Stimulated activated CD4-positive, alpha-beta T cell treated with anti-CD3 and anti-CD28 coated beads, Interleukin-4, amount 100 ng/mL, for 48 hours (primary cell): ENCODE results near the gene APLN.

Experiments used
- DNase-seq, 2 donors: peaks; one replicate each; pipeline ENCODE4 v3.0.0-alpha.2; 2020; ENCODE audit warnings: low read depth in 2 of 2

The APLN gene

GRCh38 chrX:129641469-129641868, 13.3 kb downstream of the APLN start:
- no peak for DNase-seq

DNA sequence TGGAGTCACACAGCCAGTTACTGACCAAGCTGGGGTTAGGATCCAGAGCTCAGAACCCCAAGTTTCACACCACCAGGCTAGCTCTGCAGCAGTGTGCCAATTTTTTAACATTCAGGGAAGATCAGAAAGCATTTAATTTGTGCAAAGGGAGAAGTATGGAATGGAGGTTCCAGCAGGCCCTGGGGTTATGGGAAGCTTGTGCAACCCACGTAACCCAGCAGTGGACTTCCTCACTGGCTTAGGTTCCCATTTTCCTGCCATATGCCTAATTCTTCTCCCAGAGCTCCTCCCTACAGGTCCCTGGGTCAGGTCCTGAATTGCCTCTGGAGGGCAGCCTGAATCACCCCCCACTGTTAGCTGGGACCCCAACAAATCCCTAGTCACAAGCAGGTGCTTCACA, 14.0 kb downstream of the APLN start:
- DNase-seq = no peak

DNA sequence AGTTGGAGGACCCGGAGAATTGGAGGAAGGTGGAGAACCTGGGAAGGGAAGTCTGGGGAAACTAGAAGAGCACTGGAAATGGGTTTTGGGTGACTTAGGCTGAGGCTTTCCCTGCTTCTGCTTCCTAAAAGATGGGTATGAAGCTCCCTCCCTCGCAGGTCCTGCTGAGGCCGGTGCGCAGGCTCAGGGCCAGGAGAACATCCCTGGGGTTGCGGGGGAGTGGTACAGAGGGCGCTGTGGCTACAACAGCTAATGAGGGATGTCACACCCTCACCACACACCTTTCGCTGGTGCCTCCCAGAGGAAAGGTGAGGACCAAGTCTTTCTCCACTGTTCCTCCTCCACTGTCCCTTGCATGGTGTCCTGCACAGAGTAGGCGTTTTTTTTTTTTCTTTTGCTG, 15.8 kb downstream of the APLN start:
- DNase-seq = no peak

- peak; percentile 43 to 65 for DNase-seq
These were observed 17.3 kb downstream of the APLN start for GRCh38 chrX:129637217-129638109.

GRCh38 chrX:129636175-129636681, 18.5 kb downstream of the APLN start:
- DNase-seq = no peak

- DNase-seq = no peak
These were observed 20.2 kb downstream of the APLN start for GRCh38 chrX:129634541-129634940.

GRCh38 chrX:129632443-129632842, 22.3 kb downstream of the APLN start:
- DNase-seq = no peak

GRCh38 chrX:129631849-129632248, 22.9 kb downstream of the APLN start:
- no peak for DNase-seq

DNA sequence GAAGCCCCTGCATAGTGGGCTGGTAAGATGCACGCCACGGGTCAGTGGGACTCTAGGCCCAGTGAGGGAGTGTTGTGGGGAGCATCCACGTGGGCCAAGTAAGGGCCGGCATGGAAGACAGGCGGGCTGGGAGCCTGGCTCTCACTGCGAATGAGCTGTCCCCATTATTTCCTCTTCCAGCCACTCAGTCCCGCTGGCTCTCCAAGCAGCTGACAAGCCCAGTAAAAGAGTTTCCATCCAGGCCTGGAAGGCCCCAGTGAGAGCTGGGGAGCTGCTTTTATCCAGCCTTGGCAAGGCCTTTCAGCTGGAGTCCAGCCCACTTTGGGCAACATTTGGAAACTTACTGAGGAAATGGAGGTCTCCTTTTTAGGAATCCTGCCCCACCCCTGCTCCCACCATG, 24.9 kb downstream of the APLN start:
- no peak for DNase-seq

DNA sequence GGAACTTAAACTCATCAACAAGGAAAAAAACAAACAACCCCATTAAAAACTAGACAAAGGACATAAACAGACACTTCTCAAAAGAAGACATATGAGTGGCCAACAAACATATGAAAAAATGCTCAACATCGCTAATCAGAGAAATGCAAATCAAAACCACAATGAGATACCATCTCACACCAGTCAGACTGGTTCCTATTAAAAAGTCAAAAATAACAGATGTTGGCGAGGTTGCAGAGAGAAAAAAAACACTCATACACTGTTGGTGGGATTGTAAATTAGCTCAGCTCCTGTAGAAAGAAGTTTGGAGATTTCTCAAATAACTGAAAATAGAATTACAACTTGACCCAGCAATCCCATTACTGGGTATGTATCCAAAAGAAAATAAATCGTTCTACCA, 28.7 kb downstream of the APLN start:
- DNase-seq = no peak

DNA sequence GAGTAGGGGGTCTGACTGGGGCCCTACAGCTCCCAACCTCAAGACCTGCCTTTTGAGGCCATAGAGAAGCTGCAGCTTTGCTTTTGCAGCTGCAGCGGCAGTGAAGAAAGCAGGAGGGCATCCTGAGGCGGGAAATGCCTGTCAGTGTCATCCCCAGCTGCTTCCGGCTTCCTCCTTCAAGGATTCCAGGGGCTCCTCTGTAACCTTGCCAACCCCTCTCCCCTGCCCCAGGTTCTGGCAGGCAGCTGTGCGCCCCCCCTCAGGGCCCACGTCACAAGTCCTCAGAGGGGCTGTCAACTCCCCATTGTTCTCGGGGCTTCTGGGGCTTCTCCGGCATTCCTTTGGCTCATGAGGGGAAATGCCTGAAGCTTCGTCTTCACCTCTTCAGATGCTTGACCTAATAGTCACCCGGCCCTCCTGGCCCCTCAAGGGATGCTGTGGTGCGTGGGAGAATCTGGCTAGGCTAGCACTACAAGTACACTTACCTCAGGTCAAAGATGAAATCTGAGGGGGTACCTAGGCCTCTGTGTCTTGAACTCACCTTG, 31.9 kb downstream of the APLN start:
- DNase-seq = no peak

DNA sequence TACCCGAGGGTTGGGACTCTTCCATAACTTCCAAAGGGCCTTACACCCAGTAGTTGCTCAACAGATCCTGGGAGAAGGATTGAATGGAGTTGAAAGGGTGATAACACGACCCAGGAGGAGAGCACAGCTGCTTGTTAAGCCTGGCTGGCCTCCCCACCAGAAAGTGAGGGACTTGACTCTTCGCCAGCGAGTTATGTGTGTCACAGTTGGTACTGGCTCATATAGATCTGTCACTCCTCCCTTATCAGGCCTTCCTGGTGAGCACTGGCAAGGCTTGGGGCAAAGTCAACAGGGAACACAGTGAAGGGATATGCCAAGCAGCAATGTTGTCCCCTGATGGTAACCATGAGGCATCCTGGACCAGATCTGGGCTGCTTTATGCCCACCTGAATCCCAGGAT, 35.8 kb downstream of the APLN start:
- no peak for DNase-seq

- no peak for DNase-seq
These were observed 37.3 kb downstream of the APLN start for GRCh38 chrX:129617420-129617819.

DNA sequence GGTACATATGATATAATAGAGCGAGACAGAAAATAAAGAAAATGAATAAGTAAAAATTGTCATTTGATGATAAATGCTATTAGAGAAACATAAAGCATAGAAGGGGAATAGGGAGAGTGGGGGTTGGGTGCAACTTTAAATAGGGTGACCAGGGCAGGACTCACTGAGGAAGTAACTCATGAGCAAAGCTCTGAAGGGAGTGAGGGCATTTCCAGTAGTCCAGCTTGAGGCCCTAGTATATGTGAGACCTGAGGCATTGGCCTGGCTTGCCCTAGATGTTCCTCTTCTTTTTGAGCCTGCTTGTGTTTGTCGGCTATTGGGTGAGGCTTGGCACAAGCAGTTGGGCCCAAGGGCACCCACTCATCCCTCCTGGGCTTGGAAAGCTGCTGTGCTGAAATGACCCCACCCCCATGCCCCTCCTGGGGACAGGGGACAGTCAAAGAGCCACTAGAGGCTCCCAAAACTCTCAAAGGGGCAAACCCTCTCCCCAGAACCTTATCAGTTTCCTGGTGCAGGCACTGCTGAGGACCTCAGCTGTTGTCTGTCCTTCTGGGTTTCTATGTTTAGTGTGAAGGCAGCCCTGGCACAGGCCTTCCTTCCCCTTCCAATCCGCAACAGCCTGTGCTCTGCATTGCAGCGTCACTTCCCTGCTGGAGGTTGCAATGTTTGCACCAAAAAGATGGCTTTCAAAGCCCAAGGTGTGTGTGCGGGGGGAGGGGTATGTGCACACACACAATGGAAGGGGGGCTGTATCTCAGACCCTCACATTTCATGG, 40.1 kb downstream of the APLN start:
- no peak for DNase-seq

DNA sequence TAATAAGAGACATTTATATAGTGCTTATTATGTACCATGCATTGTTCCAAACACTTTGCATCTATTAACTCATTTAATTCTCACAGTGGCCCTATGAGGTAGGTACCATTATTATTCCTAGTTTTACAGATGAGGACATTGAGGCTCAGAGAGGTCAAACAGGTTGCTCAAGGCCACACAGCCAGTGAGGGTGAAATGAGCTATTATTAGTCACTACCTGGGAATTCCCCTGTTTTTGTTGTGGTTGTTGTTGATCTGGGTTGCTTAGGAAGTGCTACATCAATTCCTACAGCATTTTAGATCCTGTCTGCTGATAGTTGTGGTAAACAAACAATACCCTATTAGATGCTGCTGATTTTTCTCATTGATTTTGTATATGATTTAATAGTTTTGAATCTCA, 41.2 kb downstream of the APLN start:
- no peak for DNase-seq

DNA sequence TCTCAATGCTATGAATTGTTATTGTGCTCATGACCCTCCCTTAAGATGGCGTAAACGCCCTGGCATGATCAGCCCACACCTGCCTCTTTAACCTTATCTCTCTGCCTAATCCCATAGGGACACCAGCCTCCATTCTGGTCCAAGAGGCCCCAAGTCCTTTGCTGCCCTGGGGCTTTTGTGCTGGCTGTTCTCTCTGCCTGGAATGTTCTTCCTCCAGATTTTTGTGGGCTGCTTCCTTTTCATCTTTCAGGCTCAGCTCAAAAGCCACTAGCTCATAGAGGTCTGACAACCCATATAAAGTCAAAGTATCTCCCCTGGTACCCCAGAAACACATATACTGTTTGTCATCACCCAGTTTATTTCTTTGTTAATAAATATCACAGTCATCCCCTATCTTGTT, 42.4 kb downstream of the APLN start:
- DNase-seq = no peak

DNA sequence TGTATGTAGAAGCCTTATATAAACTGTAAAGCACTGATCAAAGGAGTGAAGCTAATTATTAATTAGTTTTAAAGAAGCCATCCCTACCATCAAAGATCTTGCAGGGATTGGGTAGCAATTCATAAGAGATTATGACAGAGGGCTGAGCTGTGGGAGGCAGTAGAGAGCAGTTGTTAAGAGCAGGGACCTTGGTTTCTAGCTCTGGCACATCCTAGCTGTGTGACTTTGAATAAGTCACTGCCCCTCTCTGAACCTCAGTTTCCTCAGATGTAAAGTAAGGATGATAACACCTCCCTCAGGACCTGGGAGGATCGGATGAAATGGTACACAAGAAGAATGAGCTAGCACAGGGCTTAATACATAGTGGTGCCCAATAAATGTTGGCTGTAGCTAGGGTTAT, 45.4 kb downstream of the APLN start:
- no peak for DNase-seq

GRCh38 chrX:129608496-129608895, 46.3 kb downstream of the APLN start:
- DNase-seq = no peak

- DNase-seq = peak; percentile 20 to 37
These were observed 47.8 kb downstream of the APLN start for GRCh38 chrX:129606918-129607317.

GRCh38 chrX:129600981-129601424, 53.8 kb downstream of the APLN start:
- DNase-seq = no peak

- DNase-seq = no peak
These were observed 54.8 kb downstream of the APLN start for GRCh38 chrX:129599996-129600395.

DNA sequence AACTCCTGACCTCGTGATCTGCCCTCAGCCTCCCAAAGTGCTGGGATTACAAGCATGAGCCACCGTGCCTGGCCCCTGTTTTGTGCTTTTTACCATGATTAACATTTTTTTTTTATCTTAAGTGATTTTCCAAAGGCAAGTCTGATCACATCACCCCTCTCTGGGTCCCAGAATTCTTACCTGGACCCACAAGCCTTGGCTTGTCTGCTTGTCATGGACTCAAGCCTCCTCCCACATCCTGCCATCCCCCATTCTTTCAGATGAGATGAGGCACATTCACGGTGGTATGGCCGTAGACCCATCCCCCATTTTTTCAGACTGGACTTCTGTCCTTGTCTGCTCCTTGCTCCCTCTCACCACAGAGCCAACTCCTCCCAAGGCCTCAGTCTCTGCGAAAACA, 55.3 kb downstream of the APLN start:
- no peak for DNase-seq

DNA sequence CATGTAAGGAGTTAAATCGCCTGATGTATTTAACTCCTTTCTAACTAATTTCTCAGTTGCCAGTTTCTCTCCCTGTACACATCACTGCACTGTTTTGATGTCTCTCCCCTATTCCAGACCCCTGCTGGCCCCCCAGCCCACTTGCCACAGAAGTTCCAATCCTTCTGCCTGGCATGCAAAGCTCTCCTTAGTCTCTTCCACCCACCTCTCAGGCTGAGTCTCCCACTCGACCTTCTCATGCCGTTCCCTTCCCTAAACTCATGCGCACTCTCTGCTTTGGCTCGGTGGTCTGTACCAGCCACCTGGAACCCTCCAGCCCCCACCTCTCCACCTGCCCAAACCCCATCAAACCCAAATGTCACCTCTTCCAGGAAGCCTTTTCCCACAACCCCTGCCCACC, 56.9 kb downstream of the APLN start:
- DNase-seq = no peak
